Endothelial cell of umbilical vein (primary cell): ENCODE data around the gene TMCO1.

Experiments used
- FOS ChIP-seq: IDR thresholded peaks from 2 replicates; pipeline ENCODE4 v1.6.1; 2011; ENCODE audit warnings: mild to moderate bottlenecking, low read length, moderate library complexity, borderline replicate concordance; ENCODE audit not compliant: insufficient read depth
- GATA2 ChIP-seq: IDR thresholded peaks from 2 replicates; pipeline ENCODE4 v1.7.0; 2011; ENCODE audit warnings: low read depth, mild to moderate bottlenecking, moderate library complexity, mixed read lengths, low read length; ENCODE audit not compliant: insufficient read length, insufficient read depth
- MYC ChIP-seq: IDR thresholded peaks from one replicate; pipeline ENCODE4 v1.6.1; 2011; ENCODE audit warnings: mild to moderate bottlenecking, low read depth, low read length
- POLR2A ChIP-seq: IDR thresholded peaks from 2 replicates; pipeline ENCODE4 v1.6.1; 2012; ENCODE audit warnings: low read depth, mild to moderate bottlenecking, control low read depth, low read length
- POLR2AphosphoS5 ChIP-seq: IDR thresholded peaks from 2 replicates; pipeline ENCODE4 v1.6.1; 2012; ENCODE audit warnings: low read depth, mild to moderate bottlenecking, control low read depth, low read length, moderate library complexity; ENCODE audit not compliant: insufficient read depth
- TF ChIP-seq, protein P1 (sequence below), 2 donors: IDR thresholded peaks; 1 replicate in 1 of 2; 2 replicates in 1 of 2; pipeline ENCODE4 v1.5.1; 2011; ENCODE audit warnings: low read length in 2 of 2, mild to moderate bottlenecking in 2 of 2, moderate library complexity in 2 of 2, control low read depth in 1 of 2, inconsistent platforms in 1 of 2, low read depth in 1 of 2; ENCODE audit not compliant: insufficient read depth in 1 of 2; ENCODE audit errors: extremely low read depth in 1 of 2
- TF ChIP-seq, protein P2 (sequence below): IDR thresholded peaks from 2 replicates; pipeline ENCODE4 v1.6.1; 2011; ENCODE audit not compliant: insufficient read depth, insufficient read length

DNA sequence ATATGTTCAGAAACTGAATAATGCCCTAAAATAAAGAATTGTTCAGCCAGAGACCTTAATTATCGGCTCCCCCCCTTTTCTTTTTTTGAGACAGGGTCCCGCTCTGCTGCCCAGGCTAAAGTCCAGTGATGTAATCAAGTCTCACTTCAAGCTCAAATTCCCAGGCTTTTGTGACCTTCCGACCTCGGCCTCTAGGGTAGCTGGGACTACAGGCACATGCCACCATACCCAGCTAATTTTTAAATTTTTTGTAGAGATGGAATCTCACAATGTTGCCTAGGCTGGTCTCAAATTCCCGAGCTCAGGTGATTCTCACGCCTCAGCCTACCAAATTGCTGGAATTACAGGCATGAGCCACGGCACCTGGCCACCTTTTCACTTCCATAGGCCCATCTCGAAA is 26.5 kb downstream of the TMCO1 start:
- TF ChIP-seq, protein P1, sequence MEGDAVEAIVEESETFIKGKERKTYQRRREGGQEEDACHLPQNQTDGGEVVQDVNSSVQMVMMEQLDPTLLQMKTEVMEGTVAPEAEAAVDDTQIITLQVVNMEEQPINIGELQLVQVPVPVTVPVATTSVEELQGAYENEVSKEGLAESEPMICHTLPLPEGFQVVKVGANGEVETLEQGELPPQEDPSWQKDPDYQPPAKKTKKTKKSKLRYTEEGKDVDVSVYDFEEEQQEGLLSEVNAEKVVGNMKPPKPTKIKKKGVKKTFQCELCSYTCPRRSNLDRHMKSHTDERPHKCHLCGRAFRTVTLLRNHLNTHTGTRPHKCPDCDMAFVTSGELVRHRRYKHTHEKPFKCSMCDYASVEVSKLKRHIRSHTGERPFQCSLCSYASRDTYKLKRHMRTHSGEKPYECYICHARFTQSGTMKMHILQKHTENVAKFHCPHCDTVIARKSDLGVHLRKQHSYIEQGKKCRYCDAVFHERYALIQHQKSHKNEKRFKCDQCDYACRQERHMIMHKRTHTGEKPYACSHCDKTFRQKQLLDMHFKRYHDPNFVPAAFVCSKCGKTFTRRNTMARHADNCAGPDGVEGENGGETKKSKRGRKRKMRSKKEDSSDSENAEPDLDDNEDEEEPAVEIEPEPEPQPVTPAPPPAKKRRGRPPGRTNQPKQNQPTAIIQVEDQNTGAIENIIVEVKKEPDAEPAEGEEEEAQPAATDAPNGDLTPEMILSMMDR (IDR thresholded peaks at IDR 0.05; ENCODE audit: extremely low read depth in 1 of 2, insufficient read depth in 1 of 2, low read depth in 1 of 2, low read length in 2 of 2) = no peak
- no peak for TF ChIP-seq MYC
- TF ChIP-seq POLR2AphosphoS5 = no peak
- TF ChIP-seq, protein P2, sequence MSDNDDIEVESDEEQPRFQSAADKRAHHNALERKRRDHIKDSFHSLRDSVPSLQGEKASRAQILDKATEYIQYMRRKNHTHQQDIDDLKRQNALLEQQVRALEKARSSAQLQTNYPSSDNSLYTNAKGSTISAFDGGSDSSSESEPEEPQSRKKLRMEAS = no peak
- no peak for TF ChIP-seq POLR2A
- no peak for TF ChIP-seq FOS
- no peak for TF ChIP-seq GATA2
